Muscle layer of duodenum (tissue), 2 donors: ENCODE data around the gene MSH3.

Experiments
- H3K27ac ChIP-seq: one replicate; pipeline ENCODE4 v1.7.0; 2013; ENCODE audit warnings: mild to moderate bottlenecking, low read length
- H3K27me3 ChIP-seq: one replicate; pipeline ENCODE4 v1.7.0; 2013; ENCODE audit warnings: low read depth, mild to moderate bottlenecking, control low read depth, low read length
- H3K36me3 ChIP-seq, 2 donors: one replicate each; pipeline ENCODE4 v1.7.0; 2013; ENCODE audit warnings: low read length in 2 of 2, control low read depth in 1 of 2, mild to moderate bottlenecking in 1 of 2; ENCODE audit not compliant: insufficient read depth in 2 of 2, control insufficient read depth in 1 of 2
- H3K4me1 ChIP-seq, 2 donors: one replicate each; pipeline ENCODE4 v1.7.0; 2013; ENCODE audit warnings: low read length in 2 of 2, mild to moderate bottlenecking in 2 of 2, control low read depth in 1 of 2, moderate library complexity in 1 of 2; ENCODE audit not compliant: insufficient read depth in 2 of 2, control insufficient read depth in 1 of 2
- H3K4me3 ChIP-seq, 2 donors: one replicate each; pipeline ENCODE4 v1.7.0; 2013; ENCODE audit warnings: low read length in 2 of 2, low read depth in 1 of 2, mild to moderate bottlenecking in 1 of 2
- H3K9me3 ChIP-seq, 2 donors: one replicate each; pipeline ENCODE4 v1.7.0; 2013; ENCODE audit warnings: low read length in 2 of 2, control low read depth in 1 of 2, mild to moderate bottlenecking in 1 of 2; ENCODE audit not compliant: control insufficient read depth in 1 of 2
- donor health status: healthy.

MSH3 gene

GRCh38 chr5:80915716-80916115, 261.3 kb downstream of the MSH3 start:
- Histone ChIP-seq H3K4me3 (no peak overlapping the region), H3K4me1 (no peaks in the 10 kb centered on the region), H3K27me3 (no peaks in the 10 kb centered on the region), H3K9me3 (peaks cover 0 to 3% of the 10 kb centered on the region in 2 donors), H3K27ac (no peak overlapping the region), H3K36me3 (no peaks in the 10 kb centered on the region)

- no peaks in the 10 kb centered on the region for H3K4me1 ChIP-seq
- H3K4me3 ChIP-seq = no peak overlapping the region
- no peaks in the 10 kb centered on the region for H3K36me3 ChIP-seq
- no peak overlapping the region for H3K27ac ChIP-seq
- peaks cover 0 to 3% of the 10 kb centered on the region in 2 donors for H3K9me3 ChIP-seq
- no peaks in the 10 kb centered on the region for H3K27me3 ChIP-seq
These were observed 262.2 kb downstream of the MSH3 start for GRCh38 chr5:80916676-80917075.

- Histone ChIP-seq H3K9me3 (no peaks in the 10 kb centered on the region), H3K4me3 (no peak overlapping the region), H3K36me3 (no peaks in the 10 kb centered on the region), H3K4me1 (no peaks in the 10 kb centered on the region), H3K27ac (no peak overlapping the region), H3K27me3 (no peaks in the 10 kb centered on the region)
These were observed 263.2 kb downstream of the MSH3 start for GRCh38 chr5:80917631-80918030.

GRCh38 chr5:80919678-80920196, 265.3 kb downstream of the MSH3 start:
- Histone ChIP-seq H3K9me3 (no peaks in the 10 kb centered on the region), H3K4me1 (no peaks in the 10 kb centered on the region), H3K36me3 (no peaks in the 10 kb centered on the region), H3K27me3 (no peaks in the 10 kb centered on the region), H3K4me3 (no peak overlapping the region), H3K27ac (no peak overlapping the region)

- Histone ChIP-seq H3K9me3 (no peaks in the 10 kb centered on the region), H3K27ac (no peak overlapping the region), H3K4me1 (no peaks in the 10 kb centered on the region), H3K36me3 (no peaks in the 10 kb centered on the region), H3K27me3 (no peaks in the 10 kb centered on the region), H3K4me3 (no peak overlapping the region)
These were observed 265.9 kb downstream of the MSH3 start for GRCh38 chr5:80920333-80920732.

GRCh38 chr5:80921026-80921425, 266.6 kb downstream of the MSH3 start:
- Histone ChIP-seq H3K36me3 (no peaks in the 10 kb centered on the region), H3K4me3 (no peak overlapping the region), H3K9me3 (no peaks in the 10 kb centered on the region), H3K27ac (no peak overlapping the region), H3K4me1 (no peaks in the 10 kb centered on the region), H3K27me3 (no peaks in the 10 kb centered on the region)

GRCh38 chr5:80925931-80926330, 271.5 kb downstream of the MSH3 start:
- no peaks in the 10 kb centered on the region for H3K4me1 ChIP-seq
- no peaks in the 10 kb centered on the region for H3K36me3 ChIP-seq
- H3K4me3 ChIP-seq = no peak overlapping the region
- no peak overlapping the region for H3K27ac ChIP-seq
- no peaks in the 10 kb centered on the region for H3K9me3 ChIP-seq
- no peaks in the 10 kb centered on the region for H3K27me3 ChIP-seq
